Liver (tissue), 9 donors: Measurements from ENCODE around the gene SDF4. TPM values are rescaled to one million over a fixed set of nuclear protein-coding genes. Genes with fewer than 3 reads are reported as not detected.

ENCODE experiments used
- DNase-seq: peaks from one replicate; pipeline ENCODE4 v3.0.0-alpha.2; 2017; ENCODE audit warnings: low spot score
- H3K27ac ChIP-seq, 2 donors: one replicate each; pipeline ENCODE4 v1.7.0; 2013; ENCODE audit warnings: inconsistent platforms in 2 of 2, low read length in 2 of 2, control low read depth in 1 of 2, low read depth in 1 of 2, mild to moderate bottlenecking in 1 of 2
- H3K27me3 ChIP-seq, 4 donors: one replicate each; pipeline versions ENCODE4 v1.6.1 to v1.7.0; 2013; ENCODE audit warnings: low read length in 3 of 4, inconsistent platforms in 1 of 4, mild to moderate bottlenecking in 1 of 4, moderate library complexity in 1 of 4; ENCODE audit not compliant: control insufficient read depth in 4 of 4, insufficient read depth in 4 of 4
- H3K36me3 ChIP-seq, 4 donors: one replicate each; pipeline versions ENCODE4 v1.6.1 to v1.7.0; 2013; ENCODE audit warnings: low read length in 3 of 4, mild to moderate bottlenecking in 3 of 4, low read depth in 1 of 4, moderate library complexity in 1 of 4; ENCODE audit not compliant: control insufficient read depth in 4 of 4, insufficient read depth in 3 of 4
- H3K4me1 ChIP-seq, 4 donors: one replicate each; pipeline versions ENCODE4 v1.6.1 to v1.7.0; 2013; ENCODE audit warnings: low read length in 3 of 4, mild to moderate bottlenecking in 3 of 4, moderate library complexity in 1 of 4; ENCODE audit not compliant: control insufficient read depth in 4 of 4, insufficient read depth in 4 of 4
- H3K4me3 ChIP-seq, 3 donors: one replicate each; pipeline versions ENCODE4 v1.6.1 to v1.7.0; 2013; ENCODE audit warnings: low read length in 3 of 3, control low read depth in 1 of 3, low read depth in 1 of 3, mild to moderate bottlenecking in 1 of 3
- H3K9ac ChIP-seq, 2 donors: one replicate each; pipeline ENCODE4 v1.7.0; 2013; ENCODE audit warnings: low read length in 2 of 2, mild to moderate bottlenecking in 2 of 2, moderate library complexity in 2 of 2, control low read depth in 1 of 2, low read depth in 1 of 2
- H3K9me3 ChIP-seq, 4 donors: one replicate each; pipeline versions ENCODE4 v1.6.1 to v1.7.0; 2013; ENCODE audit warnings: low read length in 3 of 4; ENCODE audit not compliant: control insufficient read depth in 4 of 4
- ATF3 ChIP-seq: IDR thresholded peaks from 2 replicates; pipeline ENCODE4 v1.6.1; 2016; ENCODE audit warnings: antibody characterized with exemption
- CTCF ChIP-seq: fragments of 150-350 bp; IDR thresholded peaks from 2 replicates; pipeline ENCODE4 v1.5.1; 2017; ENCODE audit warnings: improper control_type of control experiment, low read depth, low read length; ENCODE audit not compliant: missing input control
- EGR1 ChIP-seq, 2 donors: IDR thresholded peaks; 2 replicates each; pipeline ENCODE4 v1.6.1; 2016 to 2018; ENCODE audit warnings: antibody characterized with exemption in 2 of 2, low read depth in 2 of 2
- FOXA1 ChIP-seq: IDR thresholded peaks from 2 replicates; pipeline ENCODE4 v1.6.1; 2016; ENCODE audit warnings: antibody characterized with exemption
- FOXA2 ChIP-seq: IDR thresholded peaks from 2 replicates; pipeline ENCODE4 v1.6.1; 2016; ENCODE audit warnings: antibody characterized with exemption
- GABPA ChIP-seq, 2 donors: IDR thresholded peaks in 1 of 2; conservative IDR thresholded peaks in 1 of 2; 2 replicates each; pipeline ENCODE4 v1.6.1; 2016; ENCODE audit warnings: antibody characterized with exemption in 2 of 2, mild to moderate bottlenecking in 1 of 2, moderate library complexity in 1 of 2
- HNF4A ChIP-seq, 2 donors: conservative IDR thresholded peaks; 2 replicates each; pipeline ENCODE4 v1.6.1; 2016; ENCODE audit warnings: antibody characterized with exemption in 2 of 2, mild to moderate bottlenecking in 2 of 2
- HNF4G ChIP-seq: IDR thresholded peaks from 2 replicates; pipeline ENCODE4 v1.6.1; 2016; ENCODE audit warnings: antibody characterized with exemption
- JUND ChIP-seq, 2 donors: IDR thresholded peaks; 2 replicates each; pipeline ENCODE4 v1.6.1; 2016; ENCODE audit warnings: antibody characterized with exemption in 2 of 2
- MAX ChIP-seq: IDR thresholded peaks from 2 replicates; pipeline ENCODE4 v1.6.1; 2016; ENCODE audit warnings: antibody characterized with exemption
- NR2F2 ChIP-seq: IDR thresholded peaks from 2 replicates; pipeline ENCODE4 v1.6.1; 2016; ENCODE audit warnings: antibody characterized with exemption
- RAD21 ChIP-seq, 2 donors: IDR thresholded peaks; 2 replicates each; pipeline ENCODE4 v1.6.1; 2016; ENCODE audit warnings: antibody characterized with exemption in 2 of 2, mild to moderate bottlenecking in 2 of 2
- REST ChIP-seq: IDR thresholded peaks from 2 replicates; pipeline ENCODE4 v1.6.1; 2016; ENCODE audit warnings: antibody characterized with exemption, mild to moderate bottlenecking
- RXRA ChIP-seq, 2 donors: IDR thresholded peaks; 2 replicates each; pipeline ENCODE4 v1.6.1; 2017 to 2018; ENCODE audit warnings: antibody characterized with exemption in 2 of 2, mild to moderate bottlenecking in 1 of 2
- SP1 ChIP-seq: IDR thresholded peaks from 2 replicates; pipeline ENCODE4 v1.6.1; 2018; ENCODE audit warnings: antibody characterized with exemption, mild to moderate bottlenecking
- TAF1 ChIP-seq: conservative IDR thresholded peaks from 2 replicates; pipeline ENCODE4 v1.6.1; 2016; ENCODE audit warnings: antibody characterized with exemption, mild to moderate bottlenecking
- YY1 ChIP-seq: IDR thresholded peaks from 2 replicates; pipeline ENCODE4 v1.6.1; 2016; ENCODE audit warnings: antibody characterized with exemption, mild to moderate bottlenecking
- ZBTB33 ChIP-seq: IDR thresholded peaks from 2 replicates; pipeline ENCODE4 v1.6.1; 2016; ENCODE audit warnings: antibody characterized with exemption
- WGBS: extraction: QIAGEN DNeasy Blood & Tissue Kit; methylation state at CpG from one replicate; pipeline ENCODE4 v1.1.7; 2013; 5-methylcytosine and 5-hydroxymethylcytosine counted together
- polyA plus RNA-seq, 2 donors: library from polyadenylated mRNA; stranded (reverse) in 1 of 2; unstranded in 1 of 2; fragments of 200-250 nt in 1 of 2; fragments of >200 nt in 1 of 2; fragmentation: Nextera tagmentation in 1 of 2; extraction: Ambion mirVana in 1 of 2; gene quantifications; one replicate each; pipeline versions ENCODE4 v1.2.1 to v1.2.3, GENCODE V29; 2013 to 2015
- total RNA-seq, 2 donors: library from RNA; depleted of rRNA; stranded (reverse); fragments of >200 nt; gene quantifications; one replicate each; pipeline ENCODE4 v1.2.3, GENCODE V29; 2014
- donor health status: healthy.
- donor health status: healthy.
- donor health status: healthy.
- donor health status: healthy.
- donor health status: healthy.

Gene SDF4
- total and polyA plus RNA-seq, 4 donors, result 48.7 to 180 (median 75.9) TPM

DNA sequence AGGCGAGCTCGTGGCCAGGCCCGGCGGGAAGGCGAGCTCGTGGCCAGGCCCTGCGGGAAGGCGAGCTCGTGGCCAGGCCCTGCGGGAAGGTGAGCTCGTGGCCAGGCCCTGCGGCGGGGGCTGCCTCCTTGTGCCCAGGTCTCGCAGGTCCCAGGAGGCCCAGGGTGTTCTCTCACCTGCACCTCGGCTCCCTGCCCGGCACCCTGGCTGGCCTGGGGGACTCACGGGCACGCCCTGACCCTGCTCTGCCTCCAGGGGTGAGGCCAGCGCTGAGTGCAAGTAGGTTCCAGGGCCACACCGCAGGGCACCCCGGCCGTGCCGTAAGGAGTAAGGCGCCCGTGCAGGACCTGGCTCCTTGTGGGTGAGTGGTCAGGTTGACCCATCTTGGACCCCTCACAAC is 4.4 kb downstream of the SDF4 start:
- Histone ChIP-seq H3K27ac (no peak overlapping the region), H3K27me3 (no peaks in the 10 kb centered on the region), H3K4me1 (peaks cover 11 to 21% (median 15%) of the 10 kb centered on the region in 4 donors), H3K36me3 (peaks cover 11 to 41% (median 26%) of the 10 kb centered on the region in 4 donors), H3K9ac (no peak overlapping the region), H3K4me3 (no peak overlapping the region), H3K9me3 (no peaks in the 10 kb centered on the region)
- TF ChIP-seq TAF1 (no peak), EGR1 (IDR thresholded peaks at IDR 0.05; ENCODE audit: low read depth in 2 of 2) (no peak), JUND (IDR thresholded peaks at IDR 0.05) (no peak), ZBTB33 (no peak), YY1 (no peak), REST (no peak), FOXA2 (no peak), ATF3 (no peak), CTCF (no peak), MAX (no peak), HNF4G (no peak), RAD21 (IDR thresholded peaks at IDR 0.05) (no peak), GABPA (IDR thresholded peaks at IDR 0.05 in 1 of 2, conservative IDR thresholded peaks at IDR 0.05 in 1 of 2) (no peak), HNF4A (conservative IDR thresholded peaks at IDR 0.05) (no peak), NR2F2 (no peak), RXRA (IDR thresholded peaks at IDR 0.05) (no peak), FOXA1 (no peak), SP1 (no peak)
- DNase-seq, result no peak
- WGBS, result 98% methylated on average over 25 of the region's 25 CpGs
